ENCODE data around the gene PTK7.

The PTK7 gene

GRCh38 chr6:43036712-43037111 lies 39.4 kb upstream of the PTK7 start:
- TF ChIP-seq CSRNP3 (CRISPR knock-in tag; IDR thresholded peaks at IDR 0.05) (no peak), ZNF70 (CRISPR knock-in tag; IDR thresholded peaks at IDR 0.05) (no peak), BACH2 (CRISPR knock-in tag; IDR thresholded peaks at IDR 0.05; ENCODE audit: borderline replicate concordance) (no peak), SNAI2 (CRISPR knock-in tag; IDR thresholded peaks at IDR 0.05) (no peak)
- ATAC-seq = no peak

GRCh38 chr6:43037197-43037596 lies 38.9 kb upstream of the PTK7 start:
- no peak for TF ChIP-seq CSDC2 (CRISPR knock-in tag; IDR thresholded peaks at IDR 0.05)
- no peak for TF ChIP-seq CREB5 (CRISPR knock-in tag; IDR thresholded peaks at IDR 0.05; ENCODE audit: low read depth)
- TF ChIP-seq RARB (CRISPR knock-in tag; IDR thresholded peaks at IDR 0.05) = no peak
- TF ChIP-seq ZNF70 (CRISPR knock-in tag; IDR thresholded peaks at IDR 0.05) = no peak
- TF ChIP-seq OSR1 (CRISPR knock-in tag; IDR thresholded peaks at IDR 0.05) = no peak
- TF ChIP-seq ZFP30 (CRISPR knock-in tag; IDR thresholded peaks at IDR 0.05) = no peak
- TF ChIP-seq GLIS3 (CRISPR knock-in tag; IDR thresholded peaks at IDR 0.05) = no peak
- TF ChIP-seq ZC3H10 (CRISPR knock-in tag; IDR thresholded peaks at IDR 0.05) = no peak
- no peak for TF ChIP-seq SNAI2 (CRISPR knock-in tag; IDR thresholded peaks at IDR 0.05)
- no peak for TF ChIP-seq ESRRG (CRISPR knock-in tag; IDR thresholded peaks at IDR 0.05)
- TF ChIP-seq TSHZ2 (CRISPR knock-in tag; IDR thresholded peaks at IDR 0.05) = no peak
- no peak for TF ChIP-seq ZNF8 (CRISPR knock-in tag; IDR thresholded peaks at IDR 0.05)
- TF ChIP-seq POU6F1 (CRISPR knock-in tag; IDR thresholded peaks at IDR 0.05; ENCODE audit: borderline replicate concordance, low read depth) = no peak
- TF ChIP-seq BACH2 (CRISPR knock-in tag; IDR thresholded peaks at IDR 0.05; ENCODE audit: borderline replicate concordance) = no peak
- TF ChIP-seq ZFP3 (CRISPR knock-in tag; IDR thresholded peaks at IDR 0.05) = no peak
- no peak for TF ChIP-seq TCF4 (CRISPR knock-in tag; IDR thresholded peaks at IDR 0.05; ENCODE audit: borderline replicate concordance)
- TF ChIP-seq PATZ1 (CRISPR knock-in tag; IDR thresholded peaks at IDR 0.05; ENCODE audit: borderline replicate concordance) = no peak
- no peak for ATAC-seq

GRCh38 chr6:43037706-43038105 lies 38.4 kb upstream of the PTK7 start:
- TF ChIP-seq ZC3H10 (CRISPR knock-in tag; IDR thresholded peaks at IDR 0.05) = no peak
- no peak for TF ChIP-seq POU6F1 (CRISPR knock-in tag; IDR thresholded peaks at IDR 0.05; ENCODE audit: borderline replicate concordance, low read depth)
- no peak for TF ChIP-seq PPARA (CRISPR knock-in tag; IDR thresholded peaks at IDR 0.05; ENCODE audit: borderline replicate concordance)
- no peak for ATAC-seq

Data from SK-N-SH treated with all-trans-retinoic acid at 6 μM for 48 hours (cell line).